AG10803 (cell line): ENCODE measurements around the gene CARD11.

ENCODE experiments used
- DNase-seq: peaks from one replicate; pipeline ENCODE4 v3.0.0; 2010; ENCODE audit warnings: low read depth
- H3K4me3 ChIP-seq: 2 replicates; pipeline ENCODE4 v1.5.1; 2011; ENCODE audit warnings: mild to moderate bottlenecking, low read length, control low read depth
- TF ChIP-seq, protein P1 (sequence below): conservative IDR thresholded peaks from 2 replicates; pipeline ENCODE4 v1.5.1; 2011; ENCODE audit warnings: mild to moderate bottlenecking, low read length, control low read depth, inconsistent platforms

CARD11 gene

GRCh38 chr7:3067193-3067592 lies 23.5 kb upstream of the CARD11 start:
- no peak overlapping the region for H3K4me3 ChIP-seq
- TF ChIP-seq, protein P1, sequence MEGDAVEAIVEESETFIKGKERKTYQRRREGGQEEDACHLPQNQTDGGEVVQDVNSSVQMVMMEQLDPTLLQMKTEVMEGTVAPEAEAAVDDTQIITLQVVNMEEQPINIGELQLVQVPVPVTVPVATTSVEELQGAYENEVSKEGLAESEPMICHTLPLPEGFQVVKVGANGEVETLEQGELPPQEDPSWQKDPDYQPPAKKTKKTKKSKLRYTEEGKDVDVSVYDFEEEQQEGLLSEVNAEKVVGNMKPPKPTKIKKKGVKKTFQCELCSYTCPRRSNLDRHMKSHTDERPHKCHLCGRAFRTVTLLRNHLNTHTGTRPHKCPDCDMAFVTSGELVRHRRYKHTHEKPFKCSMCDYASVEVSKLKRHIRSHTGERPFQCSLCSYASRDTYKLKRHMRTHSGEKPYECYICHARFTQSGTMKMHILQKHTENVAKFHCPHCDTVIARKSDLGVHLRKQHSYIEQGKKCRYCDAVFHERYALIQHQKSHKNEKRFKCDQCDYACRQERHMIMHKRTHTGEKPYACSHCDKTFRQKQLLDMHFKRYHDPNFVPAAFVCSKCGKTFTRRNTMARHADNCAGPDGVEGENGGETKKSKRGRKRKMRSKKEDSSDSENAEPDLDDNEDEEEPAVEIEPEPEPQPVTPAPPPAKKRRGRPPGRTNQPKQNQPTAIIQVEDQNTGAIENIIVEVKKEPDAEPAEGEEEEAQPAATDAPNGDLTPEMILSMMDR = no peak
- no peak for DNase-seq

GRCh38 chr7:3066506-3066905 lies 22.8 kb upstream of the CARD11 start:
- no peak for DNase-seq
- no peak overlapping the region for H3K4me3 ChIP-seq
- TF ChIP-seq, protein P1 = no peak

- H3K4me3 ChIP-seq = no peak overlapping the region
- TF ChIP-seq, protein P1 = no peak
- DNase-seq = no peak
Measured at GRCh38 chr7:3065724-3066143, 22.1 kb upstream of the CARD11 start.

GRCh38 chr7:3064067-3064466 lies 20.4 kb upstream of the CARD11 start:
- no peak for DNase-seq
- TF ChIP-seq, protein P1 = no peak
- no peak overlapping the region for H3K4me3 ChIP-seq

GRCh38 chr7:3063016-3063753 lies 19.5 kb upstream of the CARD11 start:
- no peak overlapping the region for H3K4me3 ChIP-seq
- DNase-seq = no peak
- TF ChIP-seq, protein P1 = no peak

DNA sequence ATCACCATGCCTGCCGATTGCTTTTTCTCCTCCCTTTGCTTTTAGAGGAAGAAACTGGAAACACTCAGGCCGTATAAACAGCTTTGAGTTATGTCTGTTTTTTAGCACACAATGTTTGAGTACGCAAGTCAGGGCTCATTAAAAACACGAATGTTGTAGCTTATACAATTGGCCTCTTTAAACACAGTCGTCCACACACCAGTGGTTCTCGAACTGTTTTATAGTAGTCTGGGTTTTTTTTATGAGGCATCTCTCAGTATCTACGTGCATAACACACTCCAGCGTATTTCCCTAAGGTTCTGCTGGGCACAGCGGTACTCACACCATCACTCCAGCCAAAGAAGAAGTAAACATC lies 13.4 kb upstream of the CARD11 start:
- H3K4me3 ChIP-seq = no peak overlapping the region
- TF ChIP-seq, protein P1 = no peak
- no peak for DNase-seq

DNA sequence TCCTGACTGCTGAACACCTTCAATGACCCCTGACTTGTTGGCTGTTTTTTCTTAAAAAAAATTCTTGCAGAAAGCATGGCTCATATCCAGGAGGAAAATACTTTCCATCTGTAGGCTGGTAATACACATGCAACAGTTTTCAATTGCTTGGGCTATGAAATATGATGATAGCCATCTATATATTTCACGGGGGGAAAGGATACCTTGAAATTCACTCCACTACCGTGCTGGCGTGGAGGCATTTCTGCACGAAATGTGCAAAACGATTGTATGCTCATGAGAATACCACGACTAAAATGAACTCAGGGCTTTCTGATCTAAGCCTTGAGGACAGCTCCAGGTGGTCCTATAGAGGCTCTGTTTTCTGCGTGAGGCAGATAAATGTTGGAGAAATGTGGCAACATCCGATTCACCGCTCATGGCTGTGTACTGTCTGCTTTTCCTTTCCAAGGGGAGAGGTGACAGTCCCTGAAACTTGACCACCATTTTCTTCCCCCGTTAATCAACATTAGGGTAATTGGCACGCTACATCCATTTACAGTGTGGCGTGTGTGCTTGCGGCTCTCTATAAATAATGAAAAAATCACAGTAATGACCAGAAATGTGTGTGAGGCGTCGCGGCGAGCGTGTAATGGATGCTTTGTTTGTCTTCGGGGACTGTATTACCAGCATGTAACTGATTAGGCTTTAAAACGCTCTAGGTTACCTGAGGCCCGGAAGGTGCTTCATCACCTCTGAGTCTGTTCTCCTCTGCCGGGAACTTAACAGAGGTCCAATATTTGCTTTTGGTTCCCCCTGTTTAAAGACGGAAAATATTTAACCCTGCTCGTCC lies 12.8 kb upstream of the CARD11 start:
- H3K4me3 ChIP-seq = no peak overlapping the region
- TF ChIP-seq, protein P1 = no peak
- no peak for DNase-seq
